GM08714 (cell line): ENCODE measurements around the gene ARIH2.

Source experiments
- H3K4me3 ChIP-seq: fragments of 200-500 bp; sonication (Bioruptor generic); 2 replicates; pipeline ENCODE4 v1.5.1; 2014; ENCODE audit warnings: mild to moderate bottlenecking, low read length, inconsistent platforms
- ZNF274 ChIP-seq: IDR thresholded peaks from 2 replicates; pipeline ENCODE4 v1.6.1; 2012; ENCODE audit warnings: mild to moderate bottlenecking, low read depth, low read length

Gene ARIH2

DNA sequence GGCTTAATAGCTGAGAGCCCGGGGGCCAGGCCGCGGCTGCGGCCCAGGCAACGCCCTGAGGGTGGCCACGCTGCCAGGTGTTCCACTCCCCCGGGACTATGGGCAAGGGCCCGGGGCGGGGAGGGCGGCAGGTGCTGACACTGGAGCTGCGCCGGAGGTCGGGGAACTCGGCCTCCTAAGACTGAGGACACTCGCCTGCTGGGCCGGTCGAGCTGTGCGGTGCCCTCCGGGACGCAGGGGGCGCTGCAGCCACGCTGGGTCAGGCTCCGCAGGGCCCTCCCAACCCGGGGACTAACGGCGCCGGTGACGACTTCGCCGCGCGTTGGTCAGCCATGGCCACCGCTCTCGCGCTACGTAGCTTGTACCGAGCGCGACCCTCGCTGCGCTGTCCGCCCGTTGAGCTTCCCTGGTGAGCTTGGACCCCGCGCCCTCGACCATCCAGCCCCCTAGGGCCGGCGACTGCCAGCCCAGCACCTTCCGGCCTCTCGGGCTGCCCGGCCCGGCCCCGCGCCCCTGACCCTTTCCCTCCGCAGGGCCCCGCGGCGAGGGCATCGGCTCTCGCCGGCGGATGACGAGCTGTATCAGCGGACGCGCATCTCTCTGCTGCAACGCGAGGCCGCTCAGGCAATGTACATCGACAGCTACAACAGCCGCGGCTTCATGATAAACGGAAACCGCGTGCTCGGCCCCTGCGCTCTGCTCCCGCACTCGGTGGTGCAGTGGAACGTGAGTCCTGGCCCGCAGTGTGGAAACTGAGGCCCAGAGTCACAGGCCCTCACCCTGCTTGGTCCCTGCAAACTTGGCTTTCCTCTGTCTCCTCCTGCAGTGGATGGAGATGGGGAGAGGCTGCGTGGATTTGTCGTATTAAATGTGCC lies 103.4 kb downstream of the ARIH2 start, which contains the start of gene NDUFAF3:
Gene NDUFAF3, plus strand, starts transcription at position 309 of the 875 bp plus-strand sequence. Its CDS starts 24 bp downstream, at position 333.
- H3K4me3 ChIP-seq = peak within 1 kb of the TSS; percentile 77
- TF ChIP-seq ZNF274 = no peak

DNA sequence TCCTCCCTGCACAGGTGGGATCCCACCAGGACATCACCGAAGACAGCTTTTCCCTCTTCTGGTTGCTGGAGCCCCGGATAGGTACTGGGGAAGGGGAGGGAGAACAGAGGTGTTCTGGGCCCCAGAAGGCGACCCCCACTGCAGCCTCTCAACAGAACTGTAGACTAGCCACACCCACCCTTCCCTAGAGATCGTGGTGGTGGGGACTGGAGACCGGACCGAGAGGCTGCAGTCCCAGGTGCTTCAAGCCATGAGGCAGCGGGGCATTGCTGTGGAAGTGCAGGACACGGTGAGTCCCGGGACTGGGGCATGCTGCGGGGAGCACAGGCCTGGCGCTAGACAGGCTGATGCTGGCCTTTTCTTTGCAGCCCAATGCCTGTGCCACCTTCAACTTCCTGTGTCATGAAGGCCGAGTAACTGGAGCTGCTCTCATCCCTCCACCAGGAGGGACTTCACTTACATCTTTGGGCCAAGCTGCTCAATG lies 104.1 kb downstream of the ARIH2 start:
- TF ChIP-seq ZNF274 = no peak
- H3K4me3 ChIP-seq = peak overlapping the region; percentile 77

DNA sequence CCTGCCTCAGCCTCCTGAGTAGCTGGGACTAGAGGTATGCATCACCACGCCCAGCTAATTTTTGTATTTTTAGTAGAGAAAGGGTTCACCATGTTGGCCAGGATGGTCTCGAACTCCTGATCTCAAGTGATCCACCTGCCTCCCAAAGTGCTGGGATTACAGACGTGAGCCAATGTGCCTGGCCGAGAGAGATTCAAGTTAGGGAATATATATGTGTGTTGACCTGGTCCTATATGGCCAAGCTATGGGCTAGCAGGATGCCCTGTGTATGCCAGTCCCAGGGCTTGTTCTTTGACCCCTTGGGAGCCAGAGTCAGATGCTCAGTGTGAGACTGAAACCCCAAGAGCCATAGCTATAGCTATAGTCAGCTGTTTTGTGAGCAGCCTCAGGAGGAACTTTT lies 105.1 kb downstream of the ARIH2 start:
- TF ChIP-seq ZNF274 = no peak
- no peak overlapping the region for H3K4me3 ChIP-seq

DNA sequence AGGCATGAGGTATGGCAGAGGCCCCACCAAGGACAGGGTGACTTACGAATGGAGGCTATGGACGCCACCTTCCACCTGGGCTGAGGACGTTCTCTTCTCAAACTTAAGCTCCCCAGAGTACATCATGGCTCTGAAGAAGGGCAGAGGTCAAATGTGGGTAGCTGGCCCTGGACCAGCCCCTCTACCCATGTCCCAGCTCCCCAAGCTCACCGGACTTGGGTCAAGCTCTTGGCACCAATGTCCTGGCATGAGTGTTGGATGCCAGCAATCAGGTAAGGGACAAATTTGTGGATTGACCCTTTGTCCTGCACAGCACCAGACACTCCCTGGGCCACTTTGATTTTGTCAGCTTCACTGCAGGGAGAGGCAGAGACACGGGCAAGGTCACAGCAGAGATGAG lies 105.8 kb downstream of the ARIH2 start:
- H3K4me3 ChIP-seq = no peak overlapping the region
- no peak for TF ChIP-seq ZNF274

DNA sequence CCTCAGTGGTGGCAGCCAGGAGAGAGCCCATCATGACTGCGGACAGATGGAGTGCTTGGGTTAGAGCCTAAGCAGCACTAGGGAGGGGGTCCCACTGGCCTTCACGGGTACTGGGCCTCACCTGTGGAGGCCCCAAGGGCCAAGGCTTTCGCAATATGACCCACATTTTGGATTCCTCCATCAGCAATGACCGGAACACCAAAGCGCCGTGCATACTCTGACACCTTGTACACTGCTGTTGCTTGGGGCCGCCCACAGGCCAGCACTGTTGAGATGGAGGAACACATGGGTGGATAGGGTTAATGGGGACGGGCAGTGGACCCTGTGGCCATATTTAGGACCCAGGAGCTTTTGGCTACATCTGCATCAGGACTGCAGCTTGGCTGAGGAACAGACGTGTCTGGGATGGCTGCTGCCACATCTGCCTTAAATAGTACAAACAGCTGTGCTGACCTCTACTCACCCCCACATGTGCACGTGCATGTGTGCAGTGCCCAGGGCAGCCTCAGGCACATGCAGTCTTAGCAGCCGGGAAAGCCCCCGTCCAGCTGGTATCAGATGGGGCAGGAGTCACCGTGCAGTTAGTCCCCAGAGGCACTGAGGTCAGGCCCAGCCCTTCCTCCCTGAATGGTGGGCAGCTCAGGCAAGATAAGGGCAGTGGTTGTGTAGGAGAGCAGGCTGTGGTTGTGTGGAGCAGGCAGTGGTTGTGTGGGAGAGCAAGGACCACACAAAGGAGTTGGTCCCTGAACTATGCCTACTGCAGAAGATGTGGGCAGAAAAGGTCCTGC lies 106.6 kb downstream of the ARIH2 start:
- no peak for TF ChIP-seq ZNF274
- H3K4me3 ChIP-seq = no peak overlapping the region

DNA sequence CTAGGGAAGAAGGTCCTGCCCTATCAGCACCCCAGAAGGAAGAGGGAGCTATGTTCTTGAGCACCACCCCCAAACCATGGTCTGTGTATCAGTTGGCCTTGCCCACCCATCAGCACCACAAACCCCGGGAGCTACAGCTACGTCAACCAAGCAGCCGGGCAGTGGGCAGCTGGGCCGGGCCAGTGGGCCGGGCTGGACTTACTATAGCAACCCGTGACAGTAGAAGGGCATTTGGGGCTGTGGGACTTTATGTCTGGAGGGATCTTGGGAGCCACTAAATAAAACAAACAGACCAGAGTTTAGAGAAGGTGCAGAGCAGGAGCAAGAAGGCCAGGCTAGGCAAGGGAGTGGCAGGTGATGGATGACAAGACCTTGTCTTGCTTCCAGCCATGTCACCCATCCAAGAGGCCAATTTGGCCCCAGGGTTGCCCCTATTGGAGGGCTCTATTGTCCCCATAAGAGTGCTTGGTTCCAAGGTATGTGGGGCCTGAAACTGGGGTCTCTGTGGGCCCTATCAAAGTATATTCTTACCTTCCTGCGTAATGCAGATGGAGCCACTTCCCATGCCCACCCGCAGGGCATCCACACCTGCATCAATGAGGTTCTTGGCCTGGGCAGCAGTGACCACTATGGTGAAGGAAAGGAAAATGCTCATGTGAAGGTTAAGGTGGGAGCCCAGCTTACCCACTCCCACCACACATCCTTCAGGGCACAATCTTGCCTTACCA lies 107.3 kb downstream of the ARIH2 start:
- no peak for TF ChIP-seq ZNF274
- H3K4me3 ChIP-seq = no peak overlapping the region

DNA sequence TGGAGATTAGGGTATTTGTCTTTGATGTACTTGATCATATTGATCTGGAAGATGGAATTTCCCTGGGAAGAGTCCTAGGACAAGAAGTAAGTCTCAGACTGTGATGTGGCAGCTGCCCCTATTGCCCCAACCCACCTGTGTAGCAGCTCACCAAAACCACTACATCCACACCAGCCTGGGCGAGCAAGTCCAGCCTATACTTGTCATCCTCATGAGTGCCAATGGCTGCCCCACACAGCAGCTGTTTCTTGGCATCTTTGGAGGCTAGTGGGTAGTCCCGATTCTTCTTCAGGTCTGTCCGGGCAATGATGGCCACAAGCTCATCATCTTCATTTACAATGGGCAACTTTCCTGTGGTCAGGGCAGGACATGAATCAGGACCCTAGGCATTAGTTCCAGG lies 107.9 kb downstream of the ARIH2 start:
- no peak overlapping the region for H3K4me3 ChIP-seq
- no peak for TF ChIP-seq ZNF274

DNA sequence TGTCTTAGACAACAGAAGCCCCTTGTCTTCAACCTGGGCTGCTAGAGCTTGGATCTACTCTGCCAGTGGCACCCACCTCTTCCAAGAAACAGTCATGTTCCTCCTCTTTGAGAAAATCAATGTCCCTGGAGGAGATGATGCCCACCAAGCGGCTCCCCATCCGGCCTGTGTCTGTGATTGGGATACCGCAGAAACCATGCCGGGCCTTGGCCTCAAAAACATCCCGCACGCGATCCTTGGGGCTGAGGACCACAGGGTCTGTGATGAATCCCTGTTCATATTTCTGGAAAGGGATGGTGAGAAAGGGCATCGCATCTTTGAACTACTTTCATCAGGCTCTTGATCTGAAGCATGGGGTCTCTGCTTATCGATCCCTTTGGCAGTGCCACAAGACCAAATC lies 109.0 kb downstream of the ARIH2 start:
- no peak for TF ChIP-seq ZNF274
- H3K4me3 ChIP-seq = peak overlapping the region; percentile 77; the same call in 1 of the 2 replicates

DNA sequence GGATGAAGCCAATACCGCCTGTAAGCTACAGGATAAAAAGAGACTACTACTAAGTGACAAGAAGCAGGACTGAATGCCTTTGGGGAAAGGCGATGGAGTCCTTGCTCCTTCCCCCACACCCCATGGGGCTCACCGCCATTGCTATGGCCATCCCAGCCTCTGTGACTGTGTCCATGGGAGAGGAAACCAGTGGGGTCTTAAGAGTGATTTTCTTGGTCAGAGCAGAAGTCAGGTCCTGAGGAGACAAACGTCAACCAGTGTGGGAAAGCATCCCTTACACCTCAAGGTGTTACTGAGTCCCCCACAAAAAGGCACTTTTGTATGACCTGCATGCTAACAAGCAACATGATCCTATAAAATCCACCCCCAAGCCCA lies 109.6 kb downstream of the ARIH2 start:
- H3K4me3 ChIP-seq = peak overlapping the region; percentile 77
- no peak for TF ChIP-seq ZNF274

DNA sequence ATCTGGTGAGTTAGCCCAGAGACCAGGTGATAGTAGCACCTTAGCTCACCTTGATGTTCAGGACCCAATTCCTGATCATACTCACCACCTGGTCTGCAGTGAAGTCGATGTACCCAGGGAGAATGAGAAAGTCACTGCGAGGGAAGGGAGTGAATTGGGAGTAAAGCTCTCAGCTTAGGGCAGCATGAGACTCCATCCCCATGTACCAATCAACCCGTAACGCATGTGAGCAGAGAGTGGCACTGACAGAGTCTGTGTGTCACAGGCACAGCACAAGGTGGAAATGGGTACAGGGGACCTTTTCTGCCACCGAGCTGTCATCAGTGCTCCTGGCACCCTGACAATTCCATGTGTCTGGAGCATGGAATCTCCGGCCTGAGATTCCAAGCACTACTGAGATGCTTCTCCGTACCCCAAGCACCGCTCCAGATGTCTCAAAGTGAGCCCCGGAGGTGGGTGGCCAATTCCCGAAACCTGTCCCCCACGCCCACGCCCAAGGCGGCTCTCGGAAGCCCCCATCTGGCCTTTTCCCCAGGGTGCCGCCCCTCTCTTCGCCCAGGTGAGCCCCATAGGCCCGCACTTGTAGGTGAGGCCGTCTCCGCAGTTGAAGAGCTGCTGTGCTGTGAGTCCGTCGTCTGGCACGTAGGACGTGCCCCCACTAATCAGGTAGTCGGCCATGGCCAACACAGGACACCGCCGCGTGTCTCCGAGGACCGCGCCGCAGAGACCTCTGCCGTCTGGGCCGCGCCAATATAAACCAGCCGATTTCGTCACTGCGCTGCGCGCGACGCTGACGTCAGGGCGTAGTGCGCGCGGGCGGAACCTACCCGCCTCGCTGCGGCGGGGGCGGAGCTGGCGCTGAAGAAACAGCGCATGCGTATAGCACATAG lies 110.3 kb downstream of the ARIH2 start, which contains the start of gene IMPDH2:
Gene IMPDH2, minus strand, starts transcription at position 726 of the 890 bp plus-strand sequence. Its CDS starts 48 bp downstream, at position 678.
- no peak for TF ChIP-seq ZNF274
- H3K4me3 ChIP-seq = peak within 1 kb of the TSS; percentile 77

DNA sequence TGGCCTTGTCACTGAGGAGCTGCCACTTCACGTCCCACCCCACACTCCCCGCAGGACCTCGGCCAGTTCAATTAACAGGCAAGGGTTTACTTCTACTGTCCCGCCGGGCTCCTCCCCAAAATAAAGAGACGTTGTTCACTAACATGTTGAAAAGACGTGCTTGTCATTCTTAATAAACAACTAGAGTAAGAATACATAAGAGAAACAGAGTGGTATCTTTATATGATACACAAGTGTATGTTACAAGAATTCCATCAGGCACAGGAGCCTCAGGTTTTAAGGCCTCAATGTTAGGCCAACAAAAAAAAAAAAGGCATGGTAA lies 110.9 kb downstream of the ARIH2 start:
- no peak overlapping the region for H3K4me3 ChIP-seq
- no peak for TF ChIP-seq ZNF274

DNA sequence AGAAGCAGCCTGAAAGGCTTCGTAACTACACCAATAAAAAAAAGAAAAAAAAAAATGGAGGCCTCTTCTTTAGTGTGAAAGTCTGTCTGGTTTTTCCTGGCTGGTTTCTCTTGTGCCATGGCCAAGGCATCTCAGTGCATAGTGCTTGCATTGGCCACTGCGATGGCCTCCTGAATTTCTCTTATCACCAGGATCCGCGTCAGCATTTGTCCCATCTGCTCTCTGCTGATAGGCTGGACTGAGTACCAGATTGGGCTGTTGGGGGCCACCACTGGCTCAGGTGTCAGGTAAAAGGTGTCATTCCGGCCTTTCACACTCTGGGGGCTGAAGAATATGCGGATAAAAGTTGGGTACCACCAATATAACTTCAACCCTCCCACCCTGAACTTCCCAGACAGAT lies 111.7 kb downstream of the ARIH2 start:
- no peak for TF ChIP-seq ZNF274
- no peak overlapping the region for H3K4me3 ChIP-seq

DNA sequence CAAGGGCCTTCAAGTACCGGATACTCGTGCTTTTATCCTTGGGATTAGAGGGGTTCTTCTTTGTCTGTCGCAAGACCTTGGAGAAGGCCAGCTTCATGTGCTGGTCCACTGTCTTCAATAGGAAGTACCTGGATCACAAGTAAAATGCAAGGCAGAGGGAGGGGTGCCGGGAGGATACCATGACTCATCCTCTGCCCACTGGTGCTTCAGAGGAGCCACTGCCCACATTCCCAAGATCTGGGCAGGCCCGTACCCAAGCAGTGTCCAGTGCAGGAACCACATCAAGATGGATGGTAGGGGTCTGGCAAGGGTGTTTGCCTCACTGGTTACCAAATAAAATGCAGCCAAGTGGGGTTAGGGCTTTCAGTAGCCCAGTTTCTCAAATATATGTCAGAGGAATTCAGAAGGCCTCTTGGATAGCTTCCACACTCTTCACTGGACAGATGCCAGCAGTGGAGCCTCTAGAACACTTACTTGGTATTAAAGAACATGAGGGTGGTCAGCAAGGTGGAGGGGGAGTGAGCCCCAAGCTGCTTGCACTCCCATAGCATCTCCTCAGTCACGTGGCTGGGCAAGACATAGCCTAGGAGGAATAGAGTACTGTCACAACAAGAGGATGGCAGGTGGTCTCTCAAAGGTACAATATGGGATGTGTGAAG lies 114.1 kb downstream of the ARIH2 start:
- TF ChIP-seq ZNF274 = no peak
- H3K4me3 ChIP-seq = no peak overlapping the region
